ENCODE measurements around the gene LDHAL6B.
A peak's percentile ranks its signal among the peaks of the same experiment; 100 is the strongest.
"Not testable (repeated sequence)": the region's sequence is repeated elsewhere in the genome, so short reads cannot be mapped to it uniquely, and the experiment has no call there.

Gene LDHAL6B

DNA sequence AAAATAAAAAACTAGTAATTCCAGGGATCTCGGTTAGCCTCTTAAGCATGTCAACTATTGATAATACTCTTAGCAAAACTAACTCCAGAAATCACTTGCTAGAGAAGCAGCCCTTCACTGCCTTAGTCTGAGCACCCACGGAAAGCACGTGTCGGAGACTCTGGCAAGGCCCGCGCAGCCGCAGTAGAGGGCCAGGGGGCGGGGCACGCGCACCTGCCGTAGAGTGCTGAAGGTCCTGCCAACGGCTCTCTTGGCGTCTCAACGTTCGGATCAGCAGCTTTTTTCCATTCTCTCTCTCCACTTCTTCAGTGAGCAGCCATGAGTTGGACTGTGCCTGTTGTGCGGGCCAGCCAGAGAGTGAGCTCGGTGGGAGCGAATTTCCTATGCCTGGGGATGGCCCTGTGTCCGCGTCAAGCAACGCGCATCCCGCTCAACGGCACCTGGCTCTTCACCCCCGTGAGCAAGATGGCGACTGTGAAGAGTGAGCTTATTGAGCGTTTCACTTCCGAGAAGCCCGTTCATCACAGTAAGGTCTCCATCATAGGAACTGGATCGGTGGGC, at the start of gene LDHAL6B:
TSS of gene LDHAL6B (plus strand) at position 221 of the 561 bp plus-strand sequence. CDS start at position 319, 98 bp downstream.
- no peak for DNase-seq

- DNase-seq, result no peak
Observed at GRCh38 chr15:59157396-59157795, 49.2 kb upstream of the LDHAL6B start.

DNA sequence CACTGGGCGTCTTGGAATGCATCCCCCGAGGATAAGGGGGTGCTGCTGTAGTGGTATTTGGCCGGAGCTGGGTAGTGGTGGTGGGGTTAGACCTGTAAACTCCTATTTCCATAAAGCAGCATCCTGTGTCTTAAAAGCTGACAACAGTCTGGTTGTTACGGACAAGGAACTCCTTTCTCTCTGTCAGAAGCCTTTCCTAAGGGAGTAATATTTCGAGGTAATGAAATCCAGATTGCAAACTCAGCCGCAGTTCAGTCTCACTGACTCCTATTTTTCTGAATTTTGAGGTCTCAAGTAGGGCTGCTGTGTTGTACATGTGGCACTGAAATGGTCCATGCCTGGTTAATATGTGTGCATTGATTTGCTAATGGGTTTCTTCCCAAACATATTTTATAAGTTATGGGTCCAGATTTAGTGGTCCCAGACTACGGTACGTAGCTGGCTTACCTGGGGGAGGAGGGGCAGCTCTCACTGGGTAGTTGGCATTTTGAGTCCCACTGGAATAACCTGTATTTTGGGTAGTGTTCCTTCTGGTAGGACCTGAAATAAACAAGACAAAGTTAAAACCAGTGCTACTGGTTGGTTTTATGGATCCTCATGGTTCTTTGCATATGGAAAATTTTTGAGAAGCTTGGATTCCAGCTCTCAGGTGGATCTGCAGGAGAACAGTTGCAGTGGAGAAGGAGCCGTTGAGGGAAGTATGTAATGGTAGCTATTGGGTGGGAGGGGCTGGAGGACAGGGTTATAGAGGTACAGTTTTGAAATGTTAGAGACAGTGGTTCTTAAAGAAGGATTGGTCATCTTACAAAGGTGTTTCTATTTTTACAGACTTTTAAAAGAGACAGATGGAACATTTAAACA, 48.6 kb upstream of the LDHAL6B start:
- DNase-seq, result no peak

DNA sequence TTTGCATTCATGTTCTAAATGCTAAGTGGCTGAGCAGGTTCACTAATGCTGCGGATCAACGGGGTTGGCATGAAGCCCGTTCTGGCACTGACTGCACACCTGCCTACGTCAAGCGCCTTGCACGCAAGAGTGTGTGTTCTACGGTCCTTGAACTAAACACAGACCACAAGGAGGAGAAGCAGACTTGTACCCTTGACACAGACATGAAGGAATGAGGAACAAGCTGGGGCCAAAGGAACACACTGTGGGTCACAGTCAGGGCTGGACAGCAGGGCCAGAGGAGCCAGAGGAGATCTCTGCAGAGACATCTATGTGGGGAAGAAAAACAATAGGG, 48.0 kb upstream of the LDHAL6B start:
- no peak for DNase-seq

DNA sequence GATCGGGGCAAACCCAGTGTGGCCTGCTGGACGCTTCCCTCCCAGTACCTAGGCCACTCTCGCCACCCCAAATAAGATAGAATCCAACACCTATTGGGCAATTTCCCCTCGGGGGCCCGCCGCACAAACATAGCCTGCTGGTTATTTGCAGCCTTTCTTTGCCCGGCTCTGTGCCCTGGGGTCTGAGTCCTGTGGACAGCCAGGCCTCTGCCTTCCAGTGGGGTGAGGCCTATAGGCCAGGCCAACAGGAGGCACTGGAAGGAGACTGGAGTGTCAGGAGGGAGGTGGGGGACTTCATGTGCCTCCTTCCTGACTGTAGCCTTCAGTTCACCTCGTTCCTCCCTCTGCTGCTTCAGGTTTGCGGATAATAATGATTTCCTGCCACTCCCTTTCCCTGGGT, 47.4 kb upstream of the LDHAL6B start:
- no peak for DNase-seq

DNA sequence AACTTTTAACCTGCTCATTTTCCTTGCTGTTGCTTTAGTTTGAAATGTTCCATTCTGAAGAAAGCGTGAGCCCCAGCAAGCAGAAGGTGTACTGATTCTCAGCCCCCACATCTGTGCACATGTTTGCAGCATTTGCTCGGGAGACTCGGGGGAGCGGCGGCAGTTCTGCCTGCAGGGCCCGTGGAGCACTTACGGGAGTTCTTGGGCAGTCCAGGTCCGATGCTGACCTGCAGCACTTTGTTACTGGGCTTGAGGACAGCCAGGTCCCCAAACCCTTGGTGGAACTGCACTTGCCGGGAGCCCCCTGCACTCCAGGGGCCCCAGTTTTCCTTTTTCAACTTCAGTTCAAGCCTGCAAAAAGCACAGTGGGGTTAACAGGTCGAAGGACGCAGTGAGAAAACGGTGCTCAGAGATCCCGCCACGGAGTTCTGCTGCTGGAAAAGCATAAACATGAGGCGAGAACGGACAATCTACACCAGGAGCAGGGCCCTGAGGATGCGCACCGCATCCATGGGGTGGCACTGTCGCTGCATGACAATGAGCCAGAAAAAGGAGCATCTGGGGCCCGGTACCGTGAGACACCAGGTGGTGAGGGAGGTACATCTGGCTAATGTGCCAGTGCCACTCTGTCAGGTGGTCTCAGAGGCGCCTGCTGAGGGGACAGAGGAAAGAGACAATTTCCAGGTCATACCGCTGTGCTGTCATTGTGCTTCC, 45.6 kb upstream of the LDHAL6B start:
- DNase-seq, result peak; percentile 83

GRCh38 chr15:59162080-59162479, 44.6 kb upstream of the LDHAL6B start:
- not testable (repeated sequence) for DNase-seq

DNA sequence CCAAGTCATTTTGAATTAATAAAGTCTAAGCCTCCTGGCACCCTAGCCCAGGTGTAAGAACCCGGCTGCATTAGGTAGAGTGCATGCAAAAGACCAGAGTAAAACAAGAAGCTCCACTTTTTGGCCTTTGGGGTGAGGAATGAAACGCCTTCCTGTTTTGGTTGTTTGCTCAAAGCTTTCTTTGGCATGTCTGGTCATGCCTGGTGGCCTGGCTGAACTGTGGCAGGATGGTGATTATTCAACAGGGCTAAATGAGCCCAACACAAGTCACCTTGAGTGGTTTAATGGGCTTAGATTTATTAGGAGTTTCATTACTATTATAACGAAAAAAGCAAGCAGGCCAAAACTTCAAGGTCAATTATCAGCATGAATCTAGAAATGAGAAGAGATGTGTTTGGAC, 40.9 kb upstream of the LDHAL6B start:
- DNase-seq, result no peak

DNA sequence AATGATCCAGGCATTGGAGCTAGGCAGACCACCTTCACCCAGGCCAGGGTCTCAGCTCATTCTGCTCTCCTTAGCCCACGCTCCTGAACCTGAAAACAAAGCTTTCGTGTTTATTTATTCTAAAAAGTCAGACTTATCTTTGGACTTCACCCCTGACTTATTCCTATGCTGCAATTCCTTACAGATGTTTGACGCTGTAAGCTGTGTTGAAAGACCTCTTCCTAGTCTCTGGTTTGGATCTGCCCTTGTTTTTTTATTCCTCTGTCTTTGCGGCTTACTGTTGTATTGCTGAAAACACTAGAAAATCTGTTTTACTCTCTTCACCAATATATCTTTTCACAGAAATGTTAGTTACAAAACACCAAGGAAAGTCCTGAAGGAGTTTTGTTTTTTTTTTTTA, 40.5 kb upstream of the LDHAL6B start:
- DNase-seq, result no peak

DNA sequence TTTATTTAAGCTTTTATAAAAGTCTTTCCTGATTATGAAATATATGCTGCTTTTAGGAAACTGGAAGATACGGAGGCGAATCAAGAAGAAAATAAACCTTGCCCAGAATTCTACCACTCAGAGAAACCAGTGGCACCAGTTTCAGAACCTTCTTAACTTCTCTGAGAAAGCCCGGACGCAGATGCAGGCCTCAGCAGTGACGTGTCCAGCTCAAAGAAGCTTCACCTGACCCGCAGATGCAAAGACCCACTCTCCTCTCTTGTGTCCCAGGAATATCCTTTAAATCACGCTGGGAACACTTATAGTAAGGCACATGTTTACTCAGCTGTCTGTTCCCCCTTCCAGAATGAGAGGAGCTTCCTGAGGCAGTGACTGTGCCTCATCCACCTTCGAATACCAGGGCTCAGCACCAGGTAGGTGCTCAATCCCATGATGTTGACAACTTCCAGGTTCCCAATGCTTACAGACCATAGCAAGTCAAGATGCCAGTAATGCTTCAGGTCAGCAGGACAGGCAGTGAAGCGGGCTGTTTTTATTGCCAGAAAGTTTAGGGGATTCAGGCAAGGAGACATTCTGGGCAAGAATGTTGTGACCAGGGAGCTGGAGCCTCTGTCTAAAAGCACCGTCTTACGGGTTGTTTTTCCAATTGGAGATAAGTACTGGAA, 39.9 kb upstream of the LDHAL6B start:
- no peak for DNase-seq

DNA sequence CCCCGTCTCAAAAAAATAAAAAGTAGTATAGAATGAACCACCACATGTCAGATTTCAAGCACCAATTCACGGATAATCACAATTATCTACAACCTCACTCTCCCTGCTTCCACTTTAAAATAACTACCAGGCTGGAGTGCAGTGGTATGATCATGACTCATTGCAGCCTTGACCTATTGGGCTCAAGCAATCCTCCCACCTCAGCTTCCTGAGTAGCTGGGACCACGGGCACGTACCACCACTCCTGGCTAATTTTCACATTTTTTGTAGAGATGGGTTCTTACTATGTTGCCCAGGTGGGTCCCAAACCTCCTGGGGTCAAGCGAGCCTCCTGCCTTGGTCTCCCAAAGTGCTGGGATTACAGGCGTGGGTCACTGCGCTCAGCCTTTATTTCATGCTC, 38.1 kb upstream of the LDHAL6B start:
- DNase-seq, result no peak

- DNase-seq, result no peak
Observed at GRCh38 chr15:59169251-59169708, 37.4 kb upstream of the LDHAL6B start.

GRCh38 chr15:59170295-59171066, 36.2 kb upstream of the LDHAL6B start:
- no peak for DNase-seq

GRCh38 chr15:59171067-59171397, 35.6 kb upstream of the LDHAL6B start:
- DNase-seq, result no peak

- DNase-seq, result no peak
Observed at GRCh38 chr15:59172289-59172901, 34.2 kb upstream of the LDHAL6B start.

- no peak for DNase-seq
Observed at GRCh38 chr15:59173194-59173593, 33.4 kb upstream of the LDHAL6B start.

DNA sequence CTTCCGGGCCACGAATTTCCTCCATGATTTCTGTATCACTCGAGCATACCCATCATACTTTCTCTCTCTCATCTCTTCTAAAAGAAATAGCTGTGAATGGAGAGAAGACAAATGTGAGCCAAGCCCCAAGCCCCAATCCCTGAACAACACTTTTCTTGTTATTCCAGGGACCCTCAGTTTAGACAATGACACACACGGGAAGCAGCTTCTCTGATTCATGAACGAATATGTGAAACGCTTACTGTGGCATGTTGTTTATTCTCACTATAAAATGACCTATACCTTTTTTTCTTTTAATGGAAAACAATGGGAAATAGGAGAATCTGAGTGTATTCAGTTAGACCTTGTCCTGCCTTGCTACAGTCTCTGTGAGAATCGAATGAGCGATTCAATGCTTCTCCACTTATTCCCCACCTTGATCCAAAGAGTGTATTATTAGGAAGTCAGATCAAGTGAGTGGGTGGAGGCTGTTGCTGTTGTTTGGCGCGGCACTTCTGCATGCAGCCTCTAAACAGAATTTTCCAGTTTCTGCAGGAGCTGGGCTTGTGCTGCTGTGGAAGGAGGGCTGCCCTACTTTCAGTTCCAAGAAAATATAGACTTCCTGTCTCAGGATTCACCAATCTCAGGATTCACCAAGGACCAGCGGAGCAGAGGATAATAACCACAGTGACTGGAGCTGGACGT, 32.4 kb upstream of the LDHAL6B start:
- no peak for DNase-seq

DNA sequence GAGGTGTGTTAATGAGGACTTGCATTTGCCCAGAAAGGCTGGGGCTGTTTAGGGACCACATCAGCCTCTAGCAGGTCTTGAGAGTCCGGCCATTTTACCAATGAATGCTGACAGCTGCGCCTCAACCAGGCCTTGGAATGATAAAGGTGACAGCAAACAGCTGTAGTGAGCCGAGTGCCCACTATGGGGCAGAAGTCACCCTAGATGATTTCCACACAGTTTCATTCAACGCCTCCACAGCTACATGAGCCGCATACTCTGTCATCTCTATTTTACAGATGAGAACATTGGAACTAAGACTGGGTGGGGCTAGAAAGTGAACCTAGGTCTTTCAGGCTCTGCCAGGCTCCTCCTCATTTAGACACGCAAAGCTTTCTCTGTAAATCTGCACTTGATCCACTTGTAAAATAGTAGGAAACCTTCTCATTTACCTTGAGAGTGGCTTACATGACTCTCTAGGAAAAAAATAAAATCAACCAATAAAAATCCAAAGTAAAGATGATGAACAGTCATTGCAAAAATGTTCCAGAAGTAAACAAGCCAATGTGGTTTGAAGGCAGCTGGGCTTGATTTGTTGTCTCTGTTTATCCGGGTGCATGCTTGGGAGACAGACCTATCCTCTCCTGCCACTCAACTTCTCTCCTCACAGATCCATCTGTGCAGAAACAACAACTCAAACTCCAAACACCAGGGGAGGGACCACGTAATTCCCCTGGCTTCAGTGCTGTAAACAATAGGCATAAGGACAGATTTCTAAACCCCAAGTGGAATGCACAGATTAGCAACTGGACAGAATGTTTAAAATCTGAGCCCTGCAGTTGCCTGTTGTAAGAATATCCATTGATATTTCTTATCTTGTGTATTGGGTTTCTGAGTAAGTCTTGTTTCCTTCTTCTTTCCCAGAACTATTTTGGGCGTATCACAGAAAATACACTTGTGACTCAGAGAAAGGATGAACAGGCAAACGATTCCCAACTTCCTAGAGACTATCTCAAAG, 31.5 kb upstream of the LDHAL6B start:
- peak; percentile 85 for DNase-seq

- DNase-seq, result no peak
Observed at GRCh38 chr15:59176653-59177316, 29.9 kb upstream of the LDHAL6B start.

- DNase-seq, result no peak
Observed at GRCh38 chr15:59177317-59177660, 29.4 kb upstream of the LDHAL6B start.

Data from NCI-H82 (cell line).